HFFc6 (cell line): ENCODE data around the gene GADL1. TPM values are rescaled to one million over a fixed set of nuclear protein-coding genes. Genes with fewer than 3 reads are reported as not detected.

ENCODE experiments used
- DNase-seq: peaks from one replicate; pipeline ENCODE4 v3.0.0-alpha.2; 2018
- H3K27ac Mint-ChIP-seq: 2 replicates; pipeline ENCODE4 v1.8.0; 2020; ENCODE audit warnings: mild to moderate bottlenecking, mixed read lengths
- H3K27me3 Mint-ChIP-seq: 2 replicates; pipeline ENCODE4 v1.8.0; 2021; ENCODE audit warnings: mild to moderate bottlenecking, moderate library complexity, mixed read lengths; ENCODE audit not compliant: insufficient read depth
- H3K36me3 Mint-ChIP-seq: 2 replicates; pipeline ENCODE4 v1.8.0; 2021; ENCODE audit warnings: low read depth, mixed read lengths
- H3K4me1 Mint-ChIP-seq: 2 replicates; pipeline ENCODE4 v1.8.0; 2020; ENCODE audit warnings: low read depth, mixed read lengths
- H3K4me3 Mint-ChIP-seq: 2 replicates; pipeline ENCODE4 v1.8.0; 2020; ENCODE audit warnings: mild to moderate bottlenecking, moderate library complexity, mixed read lengths
- H3K9me3 Mint-ChIP-seq: 2 replicates; pipeline ENCODE4 v1.8.0; 2020; ENCODE audit warnings: mild to moderate bottlenecking, mixed read lengths
- CTCF ChIP-seq: fragments of 200-600 bp; sonication (generic); IDR thresholded peaks from 2 replicates; pipeline ENCODE4 v1.5.0; 2021; ENCODE audit warnings: antibody characterized with exemption, mild to moderate bottlenecking
- total RNA-seq, 6 experiments: library from RNA; stranded (reverse); fragmentation: NEBNext Ultra II Directional; extraction: Animal tissue kit (Norgen Biotek cat#: 25700); gene quantifications; 2 replicates in 1 of 6; 3 replicates in 5 of 6; pipeline ENCODE4 v1.2.3, GENCODE V29; 2021

The GADL1 gene
- total RNA-seq, 6 experiments from 2014 or later, result not detected

DNA sequence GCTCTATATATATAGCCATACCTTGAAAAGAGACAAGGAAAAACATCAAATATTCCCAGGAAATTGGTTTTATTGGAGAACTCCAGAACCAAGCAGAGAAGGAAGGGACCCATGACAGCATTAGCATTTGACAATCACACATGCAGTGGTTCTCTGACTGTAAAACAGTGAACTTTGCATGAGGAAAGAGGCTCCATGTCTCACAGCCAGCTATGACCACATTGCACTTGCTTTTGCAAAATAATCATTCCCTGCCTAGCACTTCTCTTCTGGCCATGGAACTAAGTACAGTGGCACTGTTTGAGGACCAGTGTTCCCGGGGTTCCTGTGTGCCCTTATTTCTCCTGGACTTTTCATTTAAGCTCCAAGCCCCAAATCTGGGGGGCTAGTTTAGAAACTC is 202.5 kb downstream of the GADL1 start:
- no peaks in the 10 kb centered on the region for H3K9me3 Mint-ChIP-seq
- H3K36me3 Mint-ChIP-seq, result peaks cover 47% of the 10 kb centered on the region
- H3K4me1 Mint-ChIP-seq, result peaks cover 60% of the 10 kb centered on the region
- H3K27me3 Mint-ChIP-seq, result no peaks in the 10 kb centered on the region; the same call in 1 of the 2 replicates
- DNase-seq, result no peak
- H3K4me3 Mint-ChIP-seq, result no peak overlapping the region
- TF ChIP-seq CTCF, result no peak
- no peak overlapping the region for H3K27ac Mint-ChIP-seq

DNA sequence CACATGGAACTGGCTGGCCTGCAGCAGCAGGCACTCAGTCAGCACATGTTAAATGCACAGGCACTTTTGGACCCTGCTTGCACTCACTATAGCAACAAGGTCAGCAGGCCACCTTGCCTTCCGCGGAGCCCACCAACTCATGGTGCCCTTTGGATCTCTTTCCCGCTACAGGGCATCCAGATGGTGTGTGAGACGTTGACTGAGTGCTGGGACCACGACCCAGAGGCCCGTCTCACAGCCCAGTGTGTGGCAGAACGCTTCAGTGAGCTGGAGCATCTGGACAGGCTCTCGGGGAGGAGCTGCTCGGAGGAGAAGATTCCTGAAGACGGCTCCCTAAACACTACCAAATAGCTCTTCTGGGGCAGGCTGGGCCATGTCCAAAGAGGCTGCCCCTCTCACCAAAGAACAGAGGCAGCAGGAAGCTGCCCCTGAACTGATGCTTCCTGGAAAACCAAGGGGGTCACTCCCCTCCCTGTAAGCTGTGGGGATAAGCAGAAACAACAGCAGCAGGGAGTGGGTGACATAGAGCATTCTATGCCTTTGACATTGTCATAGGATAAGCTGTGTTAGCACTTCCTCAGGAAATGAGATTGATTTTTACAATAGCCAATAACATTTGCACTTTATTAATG is 203.1 kb downstream of the GADL1 start:
- no peak for DNase-seq
- Mint-ChIP-seq H3K4me3 (no peak overlapping the region), H3K4me1 (peaks cover 63% of the 10 kb centered on the region), H3K27me3 (no peaks in the 10 kb centered on the region; the same call in 1 of the 2 replicates), H3K9me3 (no peaks in the 10 kb centered on the region), H3K36me3 (peaks cover 53% of the 10 kb centered on the region), H3K27ac (no peak overlapping the region)
- TF ChIP-seq CTCF, result no peak

- no peak for TF ChIP-seq CTCF
- no peaks in the 10 kb centered on the region for H3K27me3 Mint-ChIP-seq
- peak overlapping the region; percentile 90; the same call in 1 of the 2 replicates for H3K27ac Mint-ChIP-seq
- peaks cover 72% of the 10 kb centered on the region for H3K4me1 Mint-ChIP-seq
- H3K9me3 Mint-ChIP-seq, result no peaks in the 10 kb centered on the region
- H3K4me3 Mint-ChIP-seq, result no peak overlapping the region
- DNase-seq, result no peak
- peaks cover 56% of the 10 kb centered on the region for H3K36me3 Mint-ChIP-seq
Observed at GRCh38 chr3:30690199-30690598, 204.3 kb downstream of the GADL1 start.

DNA sequence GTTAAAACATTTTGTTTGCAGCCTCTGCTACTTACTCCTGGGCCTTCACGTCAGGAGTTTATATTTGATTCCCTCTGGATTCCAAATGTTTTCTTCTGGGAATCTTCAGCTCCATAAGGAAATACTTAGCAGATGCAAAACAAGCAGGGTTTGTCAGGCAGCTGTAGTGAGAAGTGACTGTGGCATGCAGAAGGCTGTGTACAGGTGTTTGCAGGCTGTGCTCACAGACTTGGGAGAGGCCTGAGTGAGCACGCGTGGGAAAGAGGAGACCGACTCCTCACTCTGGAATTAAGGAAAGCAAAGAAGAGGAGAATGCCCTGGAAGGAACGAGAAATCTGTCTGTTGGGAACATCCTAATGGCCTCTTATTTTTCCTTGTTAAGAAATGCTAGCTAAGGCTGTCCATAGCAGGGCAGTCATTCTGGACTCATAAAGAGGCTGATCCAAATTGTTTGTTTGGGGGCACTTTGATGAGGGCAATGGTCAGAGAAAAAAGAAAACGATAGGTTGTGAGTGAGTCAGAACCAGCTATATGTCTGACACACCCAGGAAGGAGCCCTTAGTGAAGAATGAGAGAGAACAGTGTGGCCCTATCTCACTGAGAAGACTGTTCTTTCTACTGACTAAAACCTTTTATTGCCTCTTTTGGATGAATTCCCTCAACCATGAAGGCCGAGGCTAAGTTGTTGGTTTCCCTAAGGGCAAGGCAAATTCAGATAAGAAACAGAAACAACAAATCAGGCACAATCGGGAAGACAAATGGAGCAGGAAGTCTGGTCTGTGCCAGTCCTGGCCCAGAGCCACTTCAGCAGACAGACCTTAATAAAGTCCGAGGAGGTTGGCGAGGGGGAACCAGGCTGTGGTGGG is 205.5 kb downstream of the GADL1 start:
- Mint-ChIP-seq H3K4me1 (peaks cover 78% of the 10 kb centered on the region), H3K36me3 (peaks cover 57% of the 10 kb centered on the region), H3K4me3 (peak overlapping the region; percentile 70), H3K27ac (peak overlapping the region; percentile 90), H3K27me3 (no peaks in the 10 kb centered on the region), H3K9me3 (no peaks in the 10 kb centered on the region)
- DNase-seq, result peak; percentile 70
- TF ChIP-seq CTCF, result no peak

DNA sequence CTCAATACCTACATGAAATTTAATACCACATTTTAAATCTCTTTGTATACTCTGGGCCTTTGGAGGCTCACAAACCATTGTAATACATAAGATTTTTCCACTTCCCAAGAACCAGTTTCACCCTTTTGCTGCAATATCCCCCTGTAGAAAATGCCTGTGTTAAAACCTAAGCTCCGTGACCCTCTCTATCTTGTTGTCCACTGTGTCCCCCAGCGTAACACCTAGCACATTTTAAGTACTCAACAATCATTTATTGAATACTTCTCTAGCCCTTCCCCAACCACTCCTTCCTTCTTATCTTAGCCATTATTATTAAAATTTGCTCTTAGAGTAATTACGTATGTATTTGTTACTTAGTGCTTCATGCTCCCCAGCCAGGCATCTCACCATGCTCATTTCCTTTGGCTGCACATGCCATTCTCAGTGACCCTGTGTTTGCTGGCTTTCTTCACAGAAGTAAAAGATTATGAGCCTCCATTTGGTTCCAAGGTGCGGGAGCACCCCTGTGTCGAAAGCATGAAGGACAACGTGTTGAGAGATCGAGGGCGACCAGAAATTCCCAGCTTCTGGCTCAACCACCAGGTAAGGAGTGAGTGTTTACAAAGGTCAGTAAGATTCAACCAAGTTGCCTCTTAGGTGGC is 206.4 kb downstream of the GADL1 start:
- Mint-ChIP-seq H3K4me1 (peaks cover 79% of the 10 kb centered on the region), H3K27me3 (no peaks in the 10 kb centered on the region), H3K4me3 (peak overlapping the region; percentile 41; the same call in 1 of the 2 replicates), H3K36me3 (peaks cover 61% of the 10 kb centered on the region), H3K27ac (peak overlapping the region; percentile 90), H3K9me3 (no peaks in the 10 kb centered on the region)
- no peak for DNase-seq
- TF ChIP-seq CTCF, result no peak
